Activated naive CD8-positive, alpha-beta T cell treated with anti-CD3 and anti-CD28 coated beads, Interleukin-2, amount 10 ng/mL, durations not matched to agents 7 days and 5 days (primary cell): Measurements from ENCODE around the gene GCC1. TPM values are rescaled to one million over a fixed set of nuclear protein-coding genes. Genes with fewer than 3 reads are reported as not detected.
A peak's percentile ranks its signal among the peaks of the same experiment; 100 is the strongest.

Source experiments
- ATAC-seq: fragments of 150-1000 bp; cut with Tn5 transposase; one replicate; pipeline ENCODE4 v1.10.0; 2021; ENCODE audit warnings: low read depth, moderate library complexity
- POLR2A ChIA-PET: fragments of 350-600 bp; sonication (Branson Sonifier 250); formaldehyde crosslinking; loops from one replicate; lab custom pipeline; 2021; ENCODE audit warnings: antibody characterized with exemption; lab: Charles Lee
- DNase-seq: peaks from one replicate; pipeline ENCODE4 v3.0.0; 2021
- H3K27ac Mint-ChIP-seq: one replicate; pipeline ENCODE4 v1.8.0; 2022; ENCODE audit warnings: mild to moderate bottlenecking, mixed read lengths
- H3K27me3 Mint-ChIP-seq: one replicate; pipeline ENCODE4 v1.8.0; 2022; ENCODE audit warnings: mild to moderate bottlenecking, moderate library complexity, mixed read lengths
- H3K36me3 Mint-ChIP-seq: one replicate; pipeline ENCODE4 v1.8.0; 2021; ENCODE audit warnings: mild to moderate bottlenecking, mixed read lengths
- H3K4me1 Mint-ChIP-seq: one replicate; pipeline ENCODE4 v1.8.0; 2021; ENCODE audit warnings: mixed read lengths
- H3K4me3 Mint-ChIP-seq: one replicate; pipeline ENCODE4 v1.8.0; 2022; ENCODE audit warnings: mild to moderate bottlenecking, moderate library complexity, mixed read lengths
- H3K9me3 Mint-ChIP-seq: one replicate; pipeline ENCODE4 v1.8.0; 2021; ENCODE audit warnings: mixed read lengths
- total RNA-seq, 2 experiments: library from RNA; stranded (reverse); gene quantifications; one replicate each; pipeline ENCODE4 v1.2.3, GENCODE V29; 2021

The GCC1 gene, protein sequence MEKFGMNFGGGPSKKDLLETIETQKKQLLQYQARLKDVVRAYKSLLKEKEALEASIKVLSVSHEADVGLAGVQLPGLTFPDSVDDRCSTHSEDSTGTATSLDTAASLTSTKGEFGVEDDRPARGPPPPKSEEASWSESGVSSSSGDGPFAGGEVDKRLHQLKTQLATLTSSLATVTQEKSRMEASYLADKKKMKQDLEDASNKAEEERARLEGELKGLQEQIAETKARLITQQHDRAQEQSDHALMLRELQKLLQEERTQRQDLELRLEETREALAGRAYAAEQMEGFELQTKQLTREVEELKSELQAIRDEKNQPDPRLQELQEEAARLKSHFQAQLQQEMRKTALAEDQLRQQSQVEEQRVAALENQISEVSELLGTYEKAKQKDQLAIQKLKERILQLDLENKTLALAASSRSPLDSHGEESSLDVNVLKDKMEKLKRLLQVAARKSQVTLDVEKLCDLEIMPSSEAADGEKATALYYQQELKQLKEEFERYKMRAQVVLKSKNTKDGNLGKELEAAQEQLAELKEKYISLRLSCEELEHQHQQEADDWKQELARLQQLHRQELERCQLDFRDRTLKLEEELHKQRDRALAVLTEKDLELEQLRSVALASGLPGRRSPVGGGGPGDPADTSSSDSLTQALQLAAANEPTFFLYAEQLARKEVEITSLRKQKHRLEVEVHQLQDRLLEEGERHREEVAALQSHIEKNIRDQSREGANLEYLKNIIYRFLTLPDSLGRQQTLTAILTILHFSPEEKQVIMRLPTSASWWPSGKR
- 10 to 100 TPM; 21.8 to 23.1 TPM for total RNA-seq

DNA sequence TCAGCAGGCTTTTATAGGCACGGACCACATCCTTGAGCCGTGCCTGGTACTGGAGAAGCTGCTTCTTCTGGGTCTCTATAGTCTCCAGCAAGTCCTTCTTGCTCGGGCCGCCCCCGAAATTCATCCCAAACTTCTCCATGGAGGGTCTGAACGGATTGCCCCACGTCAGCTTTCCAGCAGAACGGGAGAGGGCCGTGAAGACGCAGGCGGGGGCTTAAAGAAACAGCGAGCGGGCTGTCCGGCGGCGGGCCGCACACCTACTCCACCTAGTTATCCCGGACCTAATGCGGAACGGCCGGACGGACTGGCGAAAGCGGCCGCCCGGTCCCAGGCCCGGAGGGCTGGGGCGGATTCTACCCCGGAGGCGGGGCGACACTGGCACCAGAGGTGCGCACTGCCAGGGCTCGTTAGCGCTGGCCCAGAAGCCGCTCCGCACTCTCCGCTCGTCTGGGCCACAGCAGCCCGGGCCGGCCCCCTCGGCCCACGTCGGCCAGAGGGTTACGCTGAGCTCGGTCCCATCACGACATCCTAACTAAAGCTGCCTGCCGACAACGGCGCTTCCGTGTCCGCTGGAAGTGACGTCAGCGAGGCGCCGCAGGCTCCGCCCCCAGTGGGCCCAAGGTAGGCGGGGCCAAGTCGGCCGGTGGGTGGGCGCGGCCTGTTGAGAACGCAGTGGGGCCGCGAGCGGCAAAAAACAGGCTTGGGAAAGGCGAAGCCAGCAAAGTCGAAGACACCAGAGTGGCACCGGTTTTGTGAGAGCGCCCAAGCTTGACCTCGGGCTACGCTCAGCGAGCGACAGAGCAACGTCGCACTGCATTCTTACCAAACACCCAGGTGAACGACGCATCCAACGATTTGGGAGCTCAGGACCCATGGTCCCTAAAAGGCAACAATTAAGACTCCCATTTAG lies at the start of gene GCC1:
Gene GCC1, minus strand, starts transcription at position 553 of the 910 bp plus-strand sequence. Its CDS starts 414 bp downstream, at position 139.
- POLR2A ChIA-PET = interaction anchor here (0.5 to 1.7 kb wide), 3 partner anchors 9 to 193 kb away, joined by 3 to 7 read pairs (median 7); partner anchors contain the start of genes SND1 and ZNF800
- Mint-ChIP-seq H3K4me3 (peak within 1 kb of the TSS; percentile 95), H3K36me3 (peaks cover 10% of the 10 kb centered on the region), H3K27ac (peak within 1 kb of the TSS; percentile 92), H3K27me3 (peaks cover 2% of the 10 kb centered on the region), H3K9me3 (no peaks in the 10 kb centered on the region), H3K4me1 (peaks cover 44% of the 10 kb centered on the region)
- ATAC-seq (peak; percentile 71), DNase-seq (peak; percentile 99)

DNA sequence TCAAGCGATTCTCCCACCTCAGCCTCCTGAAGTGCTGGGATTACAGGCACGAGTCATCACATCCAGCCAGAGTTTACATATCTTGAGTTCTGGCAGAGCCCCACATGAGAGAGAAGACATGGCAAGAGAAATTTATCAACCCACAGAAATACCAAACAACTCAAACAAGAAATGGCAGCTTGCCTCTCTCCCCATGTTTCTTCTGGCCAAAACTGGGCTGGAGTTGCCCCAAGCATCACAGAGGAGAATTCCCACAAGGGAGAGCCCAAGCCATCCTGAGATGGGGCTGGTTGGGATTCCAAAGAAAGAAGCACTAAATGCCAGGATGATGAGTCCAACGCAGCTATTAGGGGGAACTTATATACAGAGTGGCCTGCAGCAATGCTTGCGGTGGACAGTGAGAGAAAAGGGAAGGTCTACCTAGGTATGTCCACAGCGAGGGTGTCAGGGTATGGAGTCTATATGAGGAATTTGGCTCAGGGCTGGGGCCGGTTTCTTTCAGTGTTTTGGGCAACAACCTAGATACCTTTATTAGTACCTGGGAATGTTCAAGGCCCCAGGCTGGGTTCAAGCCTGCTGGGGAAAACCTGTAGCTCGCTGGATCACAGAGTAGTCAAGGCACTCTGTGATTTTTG lies 47.0 kb upstream of the GCC1 start:
- Mint-ChIP-seq H3K4me3 (no peak overlapping the region), H3K27ac (no peak overlapping the region), H3K36me3 (no peaks in the 10 kb centered on the region), H3K27me3 (peaks cover 35% of the 10 kb centered on the region), H3K4me1 (no peaks in the 10 kb centered on the region), H3K9me3 (peaks cover 1% of the 10 kb centered on the region)
- POLR2A ChIA-PET = no interaction called here
- DNase-seq = no peak
- ATAC-seq = no peak

DNA sequence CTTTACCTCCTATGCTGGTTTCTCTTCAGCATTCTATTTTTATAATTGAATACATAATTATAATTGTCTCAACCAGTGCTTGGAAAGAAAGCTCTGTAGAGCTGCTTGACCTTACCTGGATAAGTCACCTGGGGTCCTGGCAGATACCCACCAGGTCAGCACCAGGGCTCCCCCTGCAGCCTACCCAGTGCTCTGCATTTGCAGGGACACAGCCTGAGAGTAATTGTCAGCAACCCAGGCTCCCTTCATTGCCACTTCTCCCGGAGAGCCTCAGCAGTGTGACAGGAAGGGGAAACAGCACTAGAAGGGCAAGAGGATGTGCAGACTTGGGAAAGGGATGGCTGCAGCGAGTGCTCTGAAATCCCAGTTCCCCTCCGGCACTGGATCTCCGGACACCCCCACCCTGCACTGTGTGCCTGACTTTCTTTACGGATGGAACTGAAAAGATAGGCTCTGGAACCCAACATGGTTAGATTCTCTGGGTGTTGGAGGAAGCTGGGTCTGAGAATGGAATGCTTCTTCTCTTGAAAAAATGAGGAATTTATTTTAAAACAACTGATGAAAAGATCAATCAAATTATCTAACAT lies 44.0 kb upstream of the GCC1 start:
- no peaks in the 10 kb centered on the region for H3K36me3 Mint-ChIP-seq
- peak; percentile 40 for DNase-seq
- ATAC-seq = peak; percentile 56
- no peak overlapping the region for H3K4me3 Mint-ChIP-seq
- no peaks in the 10 kb centered on the region for H3K4me1 Mint-ChIP-seq
- peaks cover 1% of the 10 kb centered on the region for H3K9me3 Mint-ChIP-seq
- H3K27me3 Mint-ChIP-seq = peaks cover 37% of the 10 kb centered on the region
- no peak overlapping the region for H3K27ac Mint-ChIP-seq
- POLR2A ChIA-PET = no interaction called here

DNA sequence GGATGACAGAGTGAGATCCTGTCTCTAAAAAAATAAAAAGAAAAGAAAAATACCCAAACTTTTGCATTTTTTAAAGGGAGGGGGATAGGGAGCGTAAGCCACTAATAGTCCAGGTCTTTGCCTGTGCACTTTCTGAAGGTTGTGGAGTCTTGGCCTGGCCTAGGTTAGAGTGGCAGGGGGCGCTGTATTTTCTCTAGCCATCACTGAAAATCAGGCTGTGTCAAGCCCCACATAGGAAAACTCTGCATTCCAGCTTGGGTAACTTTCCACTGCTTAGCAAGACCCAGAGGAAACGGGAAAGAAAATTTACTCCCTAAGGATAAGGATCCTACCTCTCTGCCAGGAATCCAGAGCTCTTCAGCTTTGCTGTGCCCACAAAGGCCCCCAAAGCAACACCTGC lies 43.0 kb upstream of the GCC1 start:
- no peak overlapping the region for H3K27ac Mint-ChIP-seq
- ATAC-seq (no peak), DNase-seq (no peak)
- no peaks in the 10 kb centered on the region for H3K36me3 Mint-ChIP-seq
- H3K4me1 Mint-ChIP-seq = no peaks in the 10 kb centered on the region
- H3K4me3 Mint-ChIP-seq = no peak overlapping the region
- no peaks in the 10 kb centered on the region for H3K9me3 Mint-ChIP-seq
- peaks cover 41% of the 10 kb centered on the region for H3K27me3 Mint-ChIP-seq
- POLR2A ChIA-PET = no interaction called here

DNA sequence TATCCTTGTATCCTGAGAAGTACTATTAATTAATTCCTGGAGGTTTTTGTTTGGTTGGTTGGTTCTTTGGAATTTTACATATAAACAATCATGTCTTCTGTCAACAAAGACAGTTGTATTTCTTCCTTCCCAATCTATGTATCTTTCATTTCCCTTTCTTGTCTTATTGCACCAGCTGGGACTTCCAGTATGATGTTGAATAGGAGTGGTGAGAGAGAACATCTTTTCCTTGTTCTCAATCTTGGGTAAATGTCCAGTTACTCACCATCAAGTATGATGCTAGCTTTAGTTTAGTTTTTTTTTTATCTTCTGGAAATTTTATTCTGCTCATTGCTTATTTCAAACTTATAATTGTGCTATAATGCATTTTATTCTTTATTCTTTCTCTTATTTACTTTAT lies 39.9 kb upstream of the GCC1 start:
- Mint-ChIP-seq H3K4me1 (peaks cover 2% of the 10 kb centered on the region), H3K27ac (no peak overlapping the region), H3K9me3 (no peaks in the 10 kb centered on the region), H3K4me3 (no peak overlapping the region), H3K36me3 (no peaks in the 10 kb centered on the region), H3K27me3 (peaks cover 57% of the 10 kb centered on the region)
- no peak for DNase-seq
- POLR2A ChIA-PET = no interaction called here
- ATAC-seq = no peak

DNA sequence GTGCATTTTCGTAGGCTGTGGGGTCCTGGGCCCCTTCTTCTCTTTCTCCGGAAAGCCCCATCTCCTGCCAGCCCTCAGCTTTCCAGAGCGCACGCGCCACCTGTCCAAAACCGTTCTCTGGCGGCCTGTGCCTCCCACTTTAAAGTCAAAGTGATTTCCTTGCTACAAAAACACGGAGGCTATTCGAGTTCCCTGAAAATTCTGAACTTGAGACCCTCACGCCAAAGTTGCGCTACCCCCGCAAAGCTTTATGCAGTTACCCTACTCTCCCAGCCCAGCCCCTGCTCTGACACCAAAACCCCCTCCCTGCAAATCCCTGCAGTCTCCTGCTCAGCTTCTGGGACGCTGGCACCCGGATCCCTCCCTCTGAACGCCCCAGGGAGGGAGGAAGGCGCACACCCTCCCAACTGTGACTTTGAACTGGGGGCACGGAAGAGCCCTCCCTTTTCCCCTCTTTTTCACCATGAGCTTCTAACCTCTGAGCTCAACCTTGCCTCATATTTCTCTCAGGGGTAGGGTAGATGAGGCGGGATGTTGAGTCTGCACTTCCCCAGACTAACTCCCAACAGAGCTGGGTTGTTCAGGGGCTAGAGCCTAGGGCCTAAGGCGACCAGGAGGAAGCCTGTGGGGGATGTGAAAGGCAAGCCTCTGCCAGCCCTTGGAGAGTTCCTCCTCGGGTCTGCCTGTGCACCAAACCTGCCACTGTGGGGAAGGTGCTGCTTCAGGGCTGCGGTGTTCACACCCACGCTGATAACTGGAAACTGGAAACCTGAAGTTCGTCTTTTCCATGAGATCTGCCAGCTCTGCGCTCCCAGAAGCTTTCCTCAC lies 35.2 kb upstream of the GCC1 start:
- ATAC-seq (peak; percentile 42), DNase-seq (no peak)
- peaks cover 2% of the 10 kb centered on the region for H3K4me1 Mint-ChIP-seq
- peaks cover 68% of the 10 kb centered on the region for H3K27me3 Mint-ChIP-seq
- peak overlapping the region; percentile 43 for H3K4me3 Mint-ChIP-seq
- H3K9me3 Mint-ChIP-seq = no peaks in the 10 kb centered on the region
- no peaks in the 10 kb centered on the region for H3K36me3 Mint-ChIP-seq
- POLR2A ChIA-PET = no interaction called here
- no peak overlapping the region for H3K27ac Mint-ChIP-seq

DNA sequence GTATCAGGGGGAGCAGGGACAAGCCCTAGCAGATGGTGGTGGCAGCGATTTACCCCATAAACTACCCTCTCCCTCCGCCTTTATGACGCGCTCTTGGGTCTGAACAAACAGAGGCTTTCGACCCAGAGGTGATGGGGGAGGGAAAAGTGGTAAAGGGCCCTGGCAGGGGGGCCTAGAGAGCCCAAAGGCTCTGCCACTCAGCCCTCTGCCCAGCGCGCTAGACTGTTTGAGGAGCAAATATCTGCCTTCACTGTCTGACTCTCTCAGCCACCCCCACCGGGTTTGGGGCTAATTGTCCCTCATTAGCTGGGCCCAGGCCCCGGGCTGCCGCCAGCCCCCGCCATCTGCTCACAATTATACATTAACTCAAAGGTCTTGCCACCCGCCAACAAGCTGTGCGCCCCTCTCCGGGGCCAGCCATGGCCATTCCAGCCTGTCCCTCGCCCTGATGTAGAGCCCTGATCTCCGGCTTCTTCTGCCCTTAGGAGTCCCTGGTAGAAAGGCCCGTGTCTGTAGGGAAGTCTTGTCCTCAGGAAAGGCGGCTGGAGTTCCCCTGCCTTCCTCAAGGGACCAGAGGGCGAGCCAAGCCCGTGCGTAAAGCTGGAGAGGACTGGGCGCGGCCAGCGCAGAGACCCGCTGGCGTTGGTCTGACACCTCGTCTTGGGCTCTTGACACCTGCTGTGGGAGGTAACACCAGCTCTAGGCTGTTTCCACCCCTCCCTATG lies 34.4 kb upstream of the GCC1 start:
- no peaks in the 10 kb centered on the region for H3K36me3 Mint-ChIP-seq
- POLR2A ChIA-PET = no interaction called here
- H3K4me1 Mint-ChIP-seq = peaks cover 2% of the 10 kb centered on the region
- DNase-seq (no peak), ATAC-seq (no peak)
- no peak overlapping the region for H3K27ac Mint-ChIP-seq
- no peaks in the 10 kb centered on the region for H3K9me3 Mint-ChIP-seq
- no peak overlapping the region for H3K4me3 Mint-ChIP-seq
- H3K27me3 Mint-ChIP-seq = peaks cover 62% of the 10 kb centered on the region

DNA sequence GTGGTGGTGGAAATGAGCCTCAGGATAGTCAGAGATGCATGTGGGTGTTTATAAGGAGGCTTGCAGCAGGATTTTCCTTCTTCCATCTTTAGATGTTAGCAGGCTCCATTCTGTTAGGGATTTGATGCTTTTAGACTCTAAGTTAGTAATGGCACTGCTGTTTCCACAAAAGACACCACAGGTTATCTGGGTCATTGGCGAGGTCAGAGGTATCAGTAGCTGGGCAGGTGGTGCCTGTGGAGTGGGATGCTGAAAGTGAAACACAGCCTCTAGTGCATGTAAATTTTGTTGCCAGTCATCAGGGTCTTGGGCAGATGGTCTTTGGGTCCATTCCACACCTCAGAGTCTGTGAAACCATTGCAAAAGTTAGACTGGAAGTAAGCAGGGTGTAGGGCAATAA lies 33.4 kb upstream of the GCC1 start:
- ATAC-seq (no peak), DNase-seq (no peak)
- no peaks in the 10 kb centered on the region for H3K9me3 Mint-ChIP-seq
- H3K4me1 Mint-ChIP-seq = peaks cover 2% of the 10 kb centered on the region
- no peak overlapping the region for H3K27ac Mint-ChIP-seq
- POLR2A ChIA-PET = no interaction called here
- H3K4me3 Mint-ChIP-seq = no peak overlapping the region
- H3K36me3 Mint-ChIP-seq = no peaks in the 10 kb centered on the region
- peaks cover 53% of the 10 kb centered on the region for H3K27me3 Mint-ChIP-seq

DNA sequence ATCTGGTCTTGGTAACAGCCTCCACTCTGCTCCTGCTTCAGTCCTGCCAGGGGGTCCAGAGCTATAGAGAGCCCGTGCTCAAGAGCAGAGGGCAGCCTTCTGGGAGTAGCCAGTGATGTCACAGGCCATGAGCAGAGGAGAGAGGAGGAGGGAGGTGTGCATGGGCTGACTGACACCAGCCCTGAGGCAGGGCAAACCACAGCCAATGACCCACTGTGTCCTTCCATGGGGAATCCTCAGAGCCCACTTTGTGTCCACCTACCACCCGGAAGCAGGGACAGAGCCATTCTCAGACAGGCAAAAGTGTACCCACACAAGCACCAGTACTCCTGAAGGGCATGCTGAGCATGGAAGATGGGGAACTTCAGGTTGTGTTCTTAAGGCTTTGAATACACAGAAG lies 32.6 kb upstream of the GCC1 start, which contains the start of gene PAX4:
Gene PAX4, minus strand, starts transcription at position 101 of the 400 bp plus-strand sequence. CDS start 2,214 bp downstream, outside the sequence.
- POLR2A ChIA-PET = no interaction called here
- DNase-seq (no peak), ATAC-seq (no peak)
- H3K27me3 Mint-ChIP-seq = peaks cover 56% of the 10 kb centered on the region
- H3K4me1 Mint-ChIP-seq = peaks cover 2% of the 10 kb centered on the region
- no peak within 1 kb of the TSS for H3K4me3 Mint-ChIP-seq
- H3K9me3 Mint-ChIP-seq = no peaks in the 10 kb centered on the region
- no peak within 1 kb of the TSS for H3K27ac Mint-ChIP-seq
- no peaks in the 10 kb centered on the region for H3K36me3 Mint-ChIP-seq

DNA sequence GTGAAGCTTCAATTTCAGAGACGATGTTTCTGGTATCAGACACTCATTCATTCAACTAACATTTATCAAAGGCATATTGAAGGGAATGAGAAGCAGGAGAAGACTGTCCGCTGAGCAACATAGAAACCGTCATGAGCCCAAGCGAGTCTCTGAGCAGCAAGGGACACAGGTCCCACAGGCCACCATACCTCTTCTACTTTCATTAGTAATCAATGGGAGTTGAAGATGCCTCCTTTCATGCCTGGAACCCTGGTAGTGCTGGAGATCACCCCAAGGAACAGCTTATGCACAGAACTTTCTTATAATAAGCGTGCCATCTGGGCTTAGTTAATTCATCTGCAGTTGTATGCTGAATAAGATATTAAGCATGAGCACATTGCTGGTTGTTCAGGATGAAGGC lies 31.3 kb upstream of the GCC1 start:
- H3K27me3 Mint-ChIP-seq = peaks cover 52% of the 10 kb centered on the region

DNA sequence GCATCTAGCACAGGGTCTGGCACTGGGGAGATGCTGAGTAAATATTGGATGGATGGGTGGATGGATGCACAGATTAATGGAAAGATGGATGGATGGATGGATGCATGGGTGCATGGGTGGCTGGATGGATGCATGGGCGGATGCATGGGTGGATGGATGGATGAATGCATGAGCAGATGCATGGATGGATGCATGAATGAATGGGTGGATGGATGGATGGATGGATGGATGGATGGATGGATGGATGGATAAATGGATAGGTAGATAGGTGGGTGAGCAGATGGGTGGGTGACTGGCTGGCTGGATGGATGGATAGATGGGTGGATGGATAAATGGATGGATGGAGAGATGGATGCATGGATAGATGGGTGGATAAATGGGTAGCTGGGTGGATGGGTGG lies 26.9 kb upstream of the GCC1 start:
- POLR2A ChIA-PET = no interaction called here
- Mint-ChIP-seq H3K4me3 (no peak overlapping the region), H3K27me3 (peaks cover 27% of the 10 kb centered on the region), H3K4me1 (no peaks in the 10 kb centered on the region), H3K36me3 (no peaks in the 10 kb centered on the region), H3K27ac (no peak overlapping the region), H3K9me3 (no peaks in the 10 kb centered on the region)
- ATAC-seq (no peak), DNase-seq (no peak)

More for the DNA sequence above, 31.3 kb upstream of the GCC1 start:
- H3K4me3 Mint-ChIP-seq = no peak overlapping the region
- no peak for ATAC-seq
- peaks cover 2% of the 10 kb centered on the region for H3K4me1 Mint-ChIP-seq
- no peak overlapping the region for H3K27ac Mint-ChIP-seq
- H3K9me3 Mint-ChIP-seq = no peaks in the 10 kb centered on the region
- H3K36me3 Mint-ChIP-seq = no peaks in the 10 kb centered on the region
- POLR2A ChIA-PET = no interaction called here
- DNase-seq = no peak
